Measurements from ENCODE around the gene CCDC148.

CCDC148 gene

GRCh38 chr2:158405341-158405740 is 51.2 kb downstream of the CCDC148 start:
- no peak for TF ChIP-seq CTCF (IDR thresholded peaks at IDR 0.05; ENCODE audit: extremely low read depth, insufficient read depth, missing control alignments)
- in situ Hi-C loops (cut with MboI; ENCODE audit: low pct_unique_long_range_greater_than_20kb, low sequenced_read_pairs, unreplicated experiment), result no loop called here
- DNase-seq (ENCODE audit: low spot score), result no peak

GRCh38 chr2:158403237-158403636 is 53.3 kb downstream of the CCDC148 start:
- no peak for DNase-seq (ENCODE audit: low spot score)
- in situ Hi-C loops (cut with MboI; ENCODE audit: low pct_unique_long_range_greater_than_20kb, low sequenced_read_pairs, unreplicated experiment), result no loop called here
- no peak for TF ChIP-seq CTCF (IDR thresholded peaks at IDR 0.05; ENCODE audit: extremely low read depth, insufficient read depth, missing control alignments)

GRCh38 chr2:158402665-158403064 is 53.9 kb downstream of the CCDC148 start:
- no peak for DNase-seq (ENCODE audit: low spot score)
- TF ChIP-seq CTCF (IDR thresholded peaks at IDR 0.05; ENCODE audit: extremely low read depth, insufficient read depth, missing control alignments), result no peak
- in situ Hi-C loops (cut with MboI; ENCODE audit: low pct_unique_long_range_greater_than_20kb, low sequenced_read_pairs, unreplicated experiment), result no loop called here

GRCh38 chr2:158395166-158395565 is 61.4 kb downstream of the CCDC148 start:
- no peak for DNase-seq (ENCODE audit: low spot score)
- in situ Hi-C loops (cut with MboI; ENCODE audit: low pct_unique_long_range_greater_than_20kb, low sequenced_read_pairs, unreplicated experiment), result no loop called here
- no peak for TF ChIP-seq CTCF (IDR thresholded peaks at IDR 0.05; ENCODE audit: extremely low read depth, insufficient read depth, missing control alignments)

- DNase-seq (ENCODE audit: low spot score), result no peak
- in situ Hi-C loops (cut with MboI; ENCODE audit: low pct_unique_long_range_greater_than_20kb, low sequenced_read_pairs, unreplicated experiment), result no loop called here
- no peak for TF ChIP-seq CTCF (IDR thresholded peaks at IDR 0.05; ENCODE audit: extremely low read depth, insufficient read depth, missing control alignments)
Measured at GRCh38 chr2:158394453-158394852, 62.1 kb downstream of the CCDC148 start.

- DNase-seq (ENCODE audit: low spot score), result no peak
- TF ChIP-seq CTCF (IDR thresholded peaks at IDR 0.05; ENCODE audit: extremely low read depth, insufficient read depth, missing control alignments), result no peak
- in situ Hi-C loops (cut with MboI; ENCODE audit: low pct_unique_long_range_greater_than_20kb, low sequenced_read_pairs, unreplicated experiment), result no loop called here
Measured at GRCh38 chr2:158393886-158394285, 62.7 kb downstream of the CCDC148 start.

GRCh38 chr2:158392687-158393086 is 63.9 kb downstream of the CCDC148 start:
- DNase-seq (ENCODE audit: low spot score), result no peak
- TF ChIP-seq CTCF (IDR thresholded peaks at IDR 0.05; ENCODE audit: extremely low read depth, insufficient read depth, missing control alignments), result no peak
- in situ Hi-C loops (cut with MboI; ENCODE audit: low pct_unique_long_range_greater_than_20kb, low sequenced_read_pairs, unreplicated experiment), result no loop called here

All from GM13977 (cell line).